Esophagus squamous epithelium (tissue), 5 donors: ENCODE data around the gene NSUN6. TPM values are rescaled to one million over a fixed set of nuclear protein-coding genes. Genes with fewer than 3 reads are reported as not detected.

Experiments used
- DNase-seq: peaks from one replicate; lab custom pipeline; 2025; lab: John Stamatoyannopoulos, UW
- H3K27ac ChIP-seq, 4 donors: fragments of 200-600 bp; sonication (generic); one replicate each; pipeline ENCODE4 v1.5.1; 2016 to 2019; ENCODE audit warnings: mild to moderate bottlenecking in 1 of 4
- H3K27me3 ChIP-seq, 4 donors: fragments of 200-600 bp; sonication (generic); 1 replicate in 3 of 4; 2 replicates in 1 of 4; pipeline versions ENCODE4 v1.5.1 to v1.6.0; 2017 to 2021; ENCODE audit warnings: antibody characterized with exemption in 1 of 4
- H3K36me3 ChIP-seq, 3 donors: fragments of 200-600 bp; sonication (generic); one replicate each; pipeline ENCODE4 v1.5.1; 2016 to 2019
- H3K4me1 ChIP-seq, 3 donors: fragments of 200-600 bp; sonication (generic); one replicate each; pipeline ENCODE4 v1.5.1; 2017 to 2019
- H3K4me3 ChIP-seq, 4 donors: fragments of 200-600 bp; sonication (generic); 1 replicate in 3 of 4; 2 replicates in 1 of 4; pipeline ENCODE4 v1.5.1; 2016 to 2019; ENCODE audit warnings: mild to moderate bottlenecking in 2 of 4, moderate library complexity in 1 of 4
- H3K9me3 ChIP-seq, 3 donors: fragments of 200-600 bp; sonication (generic); one replicate each; pipeline ENCODE4 v1.5.1; 2016 to 2019
- POLR2A ChIP-seq, 4 donors: fragments of 450-650 bp; IDR thresholded peaks; one replicate each; pipeline ENCODE4 v1.6.1; 2017; ENCODE audit warnings: antibody characterized with exemption in 4 of 4, mild to moderate bottlenecking in 4 of 4, moderate library complexity in 3 of 4
- WGBS, 2 donors: methylation state at CpG; one replicate each; pipeline ENCODE4 v1.1.5; 2018; 5-methylcytosine and 5-hydroxymethylcytosine counted together
- intact Hi-C: fragments of 100-400 bp; cut with DNase I; formaldehyde crosslinking; loops from one replicate; pipeline ENCODE4 v1.15.0; 2022
- total RNA-seq, 4 donors: library from RNA; depleted of rRNA; stranded (reverse); fragments of >200 nt; gene quantifications; one replicate each; pipeline ENCODE4 v1.1.0, GENCODE V29; 2016
- TF ChIP-seq, protein P1 (sequence below), 6 experiments: fragments of 450-650 bp in 4 of 6; fragments of 200-600 bp in 2 of 6; sonication (generic) in 2 of 6; IDR thresholded peaks; one replicate each; pipeline ENCODE4 v1.5.1; 2016 to 2019; ENCODE audit warnings: antibody characterized with exemption in 6 of 6, mild to moderate bottlenecking in 4 of 6, moderate library complexity in 4 of 6
- donor health status: DM: yes; HTN: yes; CAD: no.

The NSUN6 gene
- total RNA-seq, 4 donors from 2014 or later = 3.4 to 10.1 (median 5.6) TPM

DNA sequence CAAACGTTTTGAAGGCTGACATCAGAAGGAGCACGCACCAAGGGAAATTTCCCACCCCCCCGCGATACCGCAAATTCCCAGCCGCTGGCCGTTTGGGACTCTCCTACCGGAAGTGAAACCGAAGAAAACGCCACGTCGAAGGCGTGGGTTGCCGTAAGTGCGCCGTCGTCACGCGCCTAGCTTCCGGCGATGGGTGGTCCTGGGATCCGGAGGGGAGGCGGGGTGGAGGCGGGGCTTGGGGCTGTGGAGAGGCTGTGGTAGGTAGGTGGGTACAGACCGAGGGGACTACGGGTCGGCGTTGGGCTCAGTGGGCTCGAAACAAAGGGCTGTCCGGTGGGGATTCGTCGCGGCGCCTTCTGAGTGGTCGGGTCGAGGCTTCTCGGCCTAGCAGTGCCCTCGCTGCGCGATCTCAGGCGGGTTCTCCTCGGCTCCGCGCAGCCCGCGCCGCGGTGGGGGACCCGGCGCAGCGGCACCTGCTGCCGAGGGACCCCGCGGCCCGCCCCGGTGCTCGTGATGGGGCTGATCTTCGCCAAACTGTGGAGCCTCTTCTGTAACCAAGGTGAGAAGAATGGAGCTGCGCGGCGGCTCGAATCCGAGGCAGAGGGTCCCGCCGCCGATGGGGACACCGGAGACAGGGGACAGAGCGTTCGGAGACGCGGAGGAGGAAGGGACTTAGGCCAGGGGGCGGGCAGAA, 7.9 kb upstream of the NSUN6 start, which contains the start of gene ARL5B:
Gene ARL5B, plus strand, starts transcription at position 307 of the 694 bp plus-strand sequence. Its CDS starts 207 bp downstream, at position 514.
- Histone ChIP-seq H3K27me3 (no peaks in the 10 kb centered on the region), H3K9me3 (no peaks in the 10 kb centered on the region), H3K36me3 (no peaks in the 10 kb centered on the region), H3K4me3 (peak within 1 kb of the TSS; percentile 78 to 95 (median 92)), H3K27ac (peak within 1 kb of the TSS; percentile 97 to 99 (median 98)), H3K4me1 (peaks cover 14 to 42% (median 21%) of the 10 kb centered on the region in 3 donors)
- intact Hi-C loops = no loop called here
- peak; percentile 90 for DNase-seq
- TF ChIP-seq, protein P1, sequence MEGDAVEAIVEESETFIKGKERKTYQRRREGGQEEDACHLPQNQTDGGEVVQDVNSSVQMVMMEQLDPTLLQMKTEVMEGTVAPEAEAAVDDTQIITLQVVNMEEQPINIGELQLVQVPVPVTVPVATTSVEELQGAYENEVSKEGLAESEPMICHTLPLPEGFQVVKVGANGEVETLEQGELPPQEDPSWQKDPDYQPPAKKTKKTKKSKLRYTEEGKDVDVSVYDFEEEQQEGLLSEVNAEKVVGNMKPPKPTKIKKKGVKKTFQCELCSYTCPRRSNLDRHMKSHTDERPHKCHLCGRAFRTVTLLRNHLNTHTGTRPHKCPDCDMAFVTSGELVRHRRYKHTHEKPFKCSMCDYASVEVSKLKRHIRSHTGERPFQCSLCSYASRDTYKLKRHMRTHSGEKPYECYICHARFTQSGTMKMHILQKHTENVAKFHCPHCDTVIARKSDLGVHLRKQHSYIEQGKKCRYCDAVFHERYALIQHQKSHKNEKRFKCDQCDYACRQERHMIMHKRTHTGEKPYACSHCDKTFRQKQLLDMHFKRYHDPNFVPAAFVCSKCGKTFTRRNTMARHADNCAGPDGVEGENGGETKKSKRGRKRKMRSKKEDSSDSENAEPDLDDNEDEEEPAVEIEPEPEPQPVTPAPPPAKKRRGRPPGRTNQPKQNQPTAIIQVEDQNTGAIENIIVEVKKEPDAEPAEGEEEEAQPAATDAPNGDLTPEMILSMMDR (IDR thresholded peaks at IDR 0.05) = peak in 1 of 6 experiments; percentile 2
- TF ChIP-seq POLR2A (IDR thresholded peaks at IDR 0.05) = peak in 3 of 4 donors; percentile 72 to 87 (median 84)
- WGBS, 2 donors = 0 to 1% methylated on average over 5 to 37 of the region's 72 CpGs

- DNase-seq = no peak
- intact Hi-C loops = no loop called here
- WGBS, 2 donors = 11 to 13% methylated on average over 20 to 23 of the region's 23 CpGs
- Histone ChIP-seq H3K4me3 (peak overlapping the region; percentile 78 to 95 (median 92)), H3K4me1 (peaks cover 14 to 42% (median 21%) of the 10 kb centered on the region in 3 donors), H3K27me3 (no peaks in the 10 kb centered on the region), H3K9me3 (no peaks in the 10 kb centered on the region), H3K27ac (peak overlapping the region; percentile 97 to 99 (median 98)), H3K36me3 (no peaks in the 10 kb centered on the region)
- TF ChIP-seq, protein P1 (IDR thresholded peaks at IDR 0.05) = no peak
- no peak for TF ChIP-seq POLR2A (IDR thresholded peaks at IDR 0.05)
These were observed 7.1 kb upstream of the NSUN6 start for GRCh38 chr10:18658271-18659124.

DNA sequence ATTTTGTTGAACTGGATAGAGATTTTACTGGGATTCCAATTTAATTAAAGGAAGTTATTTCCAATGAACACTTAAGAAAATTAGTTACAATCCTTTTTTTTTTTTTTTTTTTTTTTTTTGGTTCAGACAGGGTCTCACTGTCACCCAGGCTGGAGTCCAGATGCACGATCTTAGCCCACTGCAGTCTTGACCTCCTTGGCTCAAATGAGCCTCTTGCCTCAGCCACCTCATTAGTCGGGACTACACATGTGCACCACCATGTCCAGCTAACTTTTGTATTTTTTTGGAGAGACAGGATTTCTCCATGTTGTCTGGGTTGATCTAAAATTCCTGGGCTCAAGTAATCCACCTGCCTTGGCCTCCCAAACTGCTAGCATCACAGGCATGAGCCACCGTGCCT, 5.3 kb upstream of the NSUN6 start:
- no peaks in the 10 kb centered on the region for H3K27me3 ChIP-seq
- no peaks in the 10 kb centered on the region for H3K9me3 ChIP-seq
- no peak overlapping the region for H3K27ac ChIP-seq
- no peak overlapping the region for H3K4me3 ChIP-seq
- no peak for DNase-seq
- intact Hi-C loops = no loop called here
- H3K4me1 ChIP-seq = peaks cover 14 to 34% (median 17%) of the 10 kb centered on the region in 3 donors
- 61 to 94% methylated on average over 2 to 3 of the region's 3 CpGs for WGBS, 2 donors
- H3K36me3 ChIP-seq = no peaks in the 10 kb centered on the region
- TF ChIP-seq POLR2A (IDR thresholded peaks at IDR 0.05) = no peak
- TF ChIP-seq, protein P1 (IDR thresholded peaks at IDR 0.05) = no peak

DNA sequence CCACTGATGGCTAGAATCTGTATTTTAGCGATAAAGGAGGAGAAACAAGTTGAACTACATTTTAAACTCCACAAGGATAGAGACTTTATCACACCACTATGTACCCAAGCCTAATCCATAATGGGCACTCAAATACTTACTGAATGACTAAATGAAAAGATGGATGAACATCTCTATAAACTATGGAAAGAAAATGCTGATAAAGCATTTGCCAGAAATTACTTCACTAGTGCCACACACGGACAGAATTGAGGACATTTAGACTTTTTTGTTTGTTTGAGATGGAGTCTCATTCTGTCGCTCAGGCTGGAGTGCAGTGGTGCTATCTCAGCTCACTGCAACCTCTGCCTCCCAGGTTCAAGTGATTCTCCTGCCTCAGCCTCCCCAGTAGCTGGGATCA, 1.7 kb upstream of the NSUN6 start:
- DNase-seq = no peak
- intact Hi-C loops = no loop called here
- no peaks in the 10 kb centered on the region for H3K27me3 ChIP-seq
- H3K4me1 ChIP-seq = peaks cover 0 to 40% (median 13%) of the 10 kb centered on the region in 3 donors
- H3K4me3 ChIP-seq = no peak overlapping the region
- H3K27ac ChIP-seq = no peak overlapping the region
- H3K36me3 ChIP-seq = peaks cover 0 to 4% (median 0%) of the 10 kb centered on the region in 3 donors
- no peak for TF ChIP-seq POLR2A (IDR thresholded peaks at IDR 0.05)
- TF ChIP-seq, protein P1 (IDR thresholded peaks at IDR 0.05) = no peak
- no peaks in the 10 kb centered on the region for H3K9me3 ChIP-seq
- WGBS, 2 donors = 89% methylated on average over 3 of the region's 3 CpGs
